ENCODE measurements around the gene EXO5. TPM values are rescaled to one million over a fixed set of nuclear protein-coding genes. Genes with fewer than 3 reads are reported as not detected.
"Not testable (repeated sequence)": the region's sequence is repeated elsewhere in the genome, so short reads cannot be mapped to it uniquely, and the experiment has no call there.

The EXO5 gene
- total RNA-seq, 2 experiments from 2014 or later: 16.3 to 16.8 TPM

- Mint-ChIP-seq H3K27ac (no peak overlapping the region), H3K4me1 (no peaks in the 10 kb centered on the region), H3K9me3 (peaks cover 54% of the 10 kb centered on the region), H3K36me3 (ENCODE audit: low read depth) (peaks cover 24% of the 10 kb centered on the region), H3K27me3 (no peaks in the 10 kb centered on the region), H3K4me3 (no peak overlapping the region)
- DNase-seq: no peak
- ChIA-PET POLR2A (no interaction called here), CTCF (no interaction called here)
Observed at GRCh38 chr1:40519517-40519916, 10.9 kb downstream of the EXO5 start.

GRCh38 chr1:40530735-40531380 lies 22.3 kb downstream of the EXO5 start:
- DNase-seq: peak; percentile 6
- Mint-ChIP-seq H3K27ac (peak overlapping the region; percentile 93), H3K4me1 (peaks cover 24% of the 10 kb centered on the region), H3K36me3 (ENCODE audit: low read depth) (peaks cover 33% of the 10 kb centered on the region), H3K27me3 (peaks cover 21% of the 10 kb centered on the region), H3K9me3 (peaks cover 23% of the 10 kb centered on the region), H3K4me3 (peak overlapping the region; percentile 95)
- ChIA-PET POLR2A (interaction anchor here (1.0 kb wide), 1 partner anchor 22 kb away, joined by 6 read pairs; the partner anchor contains the start of gene EXO5), CTCF (interaction anchor here (0.8 to 1.9 kb wide), 5 partner anchors 19 to 69 kb away, joined by 3 to 8 read pairs (median 4); partner anchors contain the start of gene EXO5)

GRCh38 chr1:40531381-40532061 lies 23.0 kb downstream of the EXO5 start, which contains the start of gene ZNF684:
ZNF684 (plus strand) TSS chr1:40531637; CDS start chr1:40533167, 1,530 bp downstream.
- ChIA-PET CTCF (interaction anchor here (0.6 to 1.9 kb wide), 11 partner anchors 13 to 1402 kb away, joined by 3 to 7 read pairs (median 4); partner anchors contain the start of genes EXO5 and PPIE), POLR2A (interaction anchor here (1.0 kb wide), 1 partner anchor 23 kb away, joined by 6 read pairs; the partner anchor contains the start of gene EXO5)
- peak within 1 kb of the TSS; percentile 93 for H3K27ac Mint-ChIP-seq
- peak; percentile 90 for DNase-seq
- peaks cover 31% of the 10 kb centered on the region for H3K36me3 Mint-ChIP-seq (ENCODE audit: low read depth)
- peak within 1 kb of the TSS; percentile 95 for H3K4me3 Mint-ChIP-seq
- H3K27me3 Mint-ChIP-seq: peaks cover 15% of the 10 kb centered on the region
- peaks cover 20% of the 10 kb centered on the region for H3K9me3 Mint-ChIP-seq
- H3K4me1 Mint-ChIP-seq: peaks cover 24% of the 10 kb centered on the region

- Mint-ChIP-seq H3K27me3 (peaks cover 15% of the 10 kb centered on the region), H3K27ac (peak overlapping the region; percentile 93), H3K4me3 (peak overlapping the region; percentile 95), H3K4me1 (peaks cover 24% of the 10 kb centered on the region), H3K9me3 (peaks cover 21% of the 10 kb centered on the region), H3K36me3 (ENCODE audit: low read depth) (peaks cover 34% of the 10 kb centered on the region)
- POLR2A ChIA-PET: no interaction called here
- CTCF ChIA-PET: interaction anchor here (0.7 to 1.9 kb wide), 12 partner anchors 13 to 793 kb away, joined by 3 to 7 read pairs (median 4); partner anchors contain the start of genes EXO5 and PPIE
- no peak for DNase-seq
Observed at GRCh38 chr1:40532062-40532389, 23.5 kb downstream of the EXO5 start.

- Mint-ChIP-seq H3K27me3 (peaks cover 9% of the 10 kb centered on the region), H3K27ac (no peak overlapping the region), H3K36me3 (ENCODE audit: low read depth) (peaks cover 40% of the 10 kb centered on the region), H3K4me1 (peaks cover 24% of the 10 kb centered on the region), H3K4me3 (peak overlapping the region; percentile 95), H3K9me3 (peaks cover 17% of the 10 kb centered on the region)
- POLR2A ChIA-PET: interaction anchor here (0.5 to 0.6 kb wide), 2 partner anchors 137 to 263 kb away, joined by 3 to 4 read pairs; no protein-coding TSS in a partner anchor
- peak; percentile 40 for DNase-seq
- CTCF ChIA-PET: interaction anchor here (0.6 to 1.9 kb wide), 15 partner anchors 16 to 794 kb away, joined by 3 to 7 read pairs (median 3); partner anchors contain the start of genes EXO5, PPIE and ZFP69B
Observed at GRCh38 chr1:40532844-40533424, 24.4 kb downstream of the EXO5 start.

- Mint-ChIP-seq H3K9me3 (peaks cover 12% of the 10 kb centered on the region), H3K4me3 (no peak overlapping the region), H3K27ac (no peak overlapping the region), H3K27me3 (peaks cover 3% of the 10 kb centered on the region), H3K36me3 (ENCODE audit: low read depth) (peaks cover 44% of the 10 kb centered on the region), H3K4me1 (peaks cover 24% of the 10 kb centered on the region)
- DNase-seq: no peak
- ChIA-PET CTCF (interaction anchor here (0.6 kb wide), 1 partner anchor 129 kb away, joined by 3 read pairs; no protein-coding TSS in a partner anchor), POLR2A (interaction anchor here (0.7 kb wide), 1 partner anchor 68 kb away, joined by 5 read pairs; no protein-coding TSS in a partner anchor)
Observed at GRCh38 chr1:40534589-40534988, 26.0 kb downstream of the EXO5 start.

GRCh38 chr1:40535732-40536131 lies 27.2 kb downstream of the EXO5 start:
- Mint-ChIP-seq H3K9me3 (peaks cover 9% of the 10 kb centered on the region), H3K27ac (no peak overlapping the region), H3K4me3 (no peak overlapping the region), H3K4me1 (peaks cover 24% of the 10 kb centered on the region), H3K27me3 (no peaks in the 10 kb centered on the region), H3K36me3 (ENCODE audit: low read depth) (peaks cover 44% of the 10 kb centered on the region)
- ChIA-PET CTCF (no interaction called here), POLR2A (interaction anchor here (0.5 kb wide), 1 partner anchor 16 kb away, joined by 4 read pairs; no protein-coding TSS in a partner anchor)
- DNase-seq: no peak

GRCh38 chr1:40539338-40539737 lies 30.8 kb downstream of the EXO5 start:
- Mint-ChIP-seq H3K4me3 (no peak overlapping the region), H3K27me3 (no peaks in the 10 kb centered on the region), H3K4me1 (no peaks in the 10 kb centered on the region), H3K36me3 (ENCODE audit: low read depth) (peaks cover 54% of the 10 kb centered on the region), H3K9me3 (peaks cover 6% of the 10 kb centered on the region), H3K27ac (no peak overlapping the region)
- no peak for DNase-seq
- POLR2A ChIA-PET: no interaction called here
- CTCF ChIA-PET: no interaction called here

GRCh38 chr1:40546957-40547356 lies 38.4 kb downstream of the EXO5 start:
- Mint-ChIP-seq H3K36me3 (ENCODE audit: low read depth) (peaks cover 49% of the 10 kb centered on the region), H3K9me3 (peaks cover 30% of the 10 kb centered on the region), H3K4me3 (no peak overlapping the region), H3K27me3 (no peaks in the 10 kb centered on the region), H3K27ac (no peak overlapping the region), H3K4me1 (no peaks in the 10 kb centered on the region)
- CTCF ChIA-PET: no interaction called here
- POLR2A ChIA-PET: no interaction called here
- no peak for DNase-seq

GRCh38 chr1:40553017-40553416 lies 44.5 kb downstream of the EXO5 start:
- DNase-seq: no peak
- CTCF ChIA-PET: no interaction called here
- Mint-ChIP-seq H3K27me3 (no peaks in the 10 kb centered on the region), H3K36me3 (ENCODE audit: low read depth) (peaks cover 3% of the 10 kb centered on the region), H3K4me3 (no peak overlapping the region), H3K9me3 (peaks cover 9% of the 10 kb centered on the region), H3K4me1 (no peaks in the 10 kb centered on the region), H3K27ac (no peak overlapping the region)
- POLR2A ChIA-PET: no interaction called here

- CTCF ChIA-PET; H3K27ac Mint-ChIP-seq; DNase-seq; H3K27me3 Mint-ChIP-seq; H3K4me1 Mint-ChIP-seq; H3K36me3 Mint-ChIP-seq (ENCODE audit: low read depth); POLR2A ChIA-PET; H3K9me3 Mint-ChIP-seq; H3K4me3 Mint-ChIP-seq: not testable (repeated sequence)
Observed at GRCh38 chr1:40554807-40555206, 46.2 kb downstream of the EXO5 start.

- DNase-seq: no peak
- Mint-ChIP-seq H3K4me3 (no peak overlapping the region), H3K27me3 (no peaks in the 10 kb centered on the region), H3K9me3 (peaks cover 10% of the 10 kb centered on the region), H3K4me1 (no peaks in the 10 kb centered on the region), H3K27ac (no peak overlapping the region), H3K36me3 (ENCODE audit: low read depth) (no peaks in the 10 kb centered on the region)
- ChIA-PET CTCF (no interaction called here), POLR2A (no interaction called here)
Observed at GRCh38 chr1:40556121-40556520, 47.6 kb downstream of the EXO5 start.

- POLR2A ChIA-PET; H3K27ac Mint-ChIP-seq; H3K4me1 Mint-ChIP-seq; H3K27me3 Mint-ChIP-seq; H3K36me3 Mint-ChIP-seq (ENCODE audit: low read depth); DNase-seq; H3K4me3 Mint-ChIP-seq: not testable (repeated sequence)
- CTCF ChIA-PET: interaction anchor here (1.3 kb wide), 1 partner anchor 26 kb away, joined by 5 read pairs; the partner anchor contains the start of gene ZNF684
- peaks cover 10% of the 10 kb centered on the region for H3K9me3 Mint-ChIP-seq
Observed at GRCh38 chr1:40558241-40558640, 49.7 kb downstream of the EXO5 start.
